Measurements from ENCODE around the gene SRL. TPM values are rescaled to one million over a fixed set of nuclear protein-coding genes. Genes with fewer than 3 reads are reported as not detected.

The SRL gene
- 100 to 1,000 TPM; 295 to 466 TPM for total RNA-seq

- Histone ChIP-seq H3K27me3 (no peaks in the 10 kb centered on the region), H3K4me1 (peaks cover 0 to 16% of the 10 kb centered on the region in 2 donors), H3K27ac (peak within 1 kb of the TSS; percentile 85 to 96), H3K9me3 (no peaks in the 10 kb centered on the region), H3K36me3 (no peaks in the 10 kb centered on the region), H3K4me3 (peak within 1 kb of the TSS; percentile 49 to 55)
- no peak for DNase-seq (ENCODE audit: low spot score)
- TF ChIP-seq CTCF (IDR thresholded peaks at IDR 0.05), result no peak
Measured at GRCh38 chr16:4241928-4242283, at the start of gene SRL. TSS of gene SRL (minus strand) at chr16:4242080. CDS start at chr16:4242067, 13 bp downstream.

- peaks cover 0 to 38% of the 10 kb centered on the region in 2 donors for H3K4me1 ChIP-seq
- peak overlapping the region in 1 of 2 donors; percentile 7 for H3K27ac ChIP-seq
- no peak for DNase-seq (ENCODE audit: low spot score)
- TF ChIP-seq CTCF (IDR thresholded peaks at IDR 0.05), result peak in 1 of 2 donors; percentile 22
- no peaks in the 10 kb centered on the region for H3K27me3 ChIP-seq
- H3K9me3 ChIP-seq, result no peaks in the 10 kb centered on the region
- H3K4me3 ChIP-seq, result no peak overlapping the region
- H3K36me3 ChIP-seq, result no peaks in the 10 kb centered on the region
Measured at GRCh38 chr16:4290236-4290830, 48.5 kb upstream of the SRL start.

GRCh38 chr16:4288148-4288921 lies 46.5 kb upstream of the SRL start:
- Histone ChIP-seq H3K9me3 (no peaks in the 10 kb centered on the region), H3K27me3 (no peaks in the 10 kb centered on the region), H3K27ac (no peak overlapping the region), H3K4me3 (peak overlapping the region in 1 of 2 donors; percentile 11), H3K36me3 (no peaks in the 10 kb centered on the region), H3K4me1 (peaks cover 0 to 26% of the 10 kb centered on the region in 2 donors)
- peak; percentile 81 for DNase-seq (ENCODE audit: low spot score)
- peak; percentile 96 to 98 for TF ChIP-seq CTCF (IDR thresholded peaks at IDR 0.05)

- TF ChIP-seq CTCF (IDR thresholded peaks at IDR 0.05), result no peak
- Histone ChIP-seq H3K4me3 (no peak overlapping the region), H3K36me3 (no peaks in the 10 kb centered on the region), H3K27me3 (no peaks in the 10 kb centered on the region), H3K27ac (no peak overlapping the region), H3K9me3 (no peaks in the 10 kb centered on the region), H3K4me1 (peaks cover 0 to 13% of the 10 kb centered on the region in 2 donors)
- no peak for DNase-seq (ENCODE audit: low spot score)
Measured at GRCh38 chr16:4285167-4285566, 43.3 kb upstream of the SRL start.

- no peak for TF ChIP-seq CTCF (IDR thresholded peaks at IDR 0.05)
- Histone ChIP-seq H3K27me3 (no peaks in the 10 kb centered on the region), H3K9me3 (no peaks in the 10 kb centered on the region), H3K27ac (no peak overlapping the region), H3K36me3 (no peaks in the 10 kb centered on the region), H3K4me1 (peaks cover 0 to 10% of the 10 kb centered on the region in 2 donors), H3K4me3 (no peak overlapping the region)
- no peak for DNase-seq (ENCODE audit: low spot score)
Measured at GRCh38 chr16:4283939-4284338, 42.1 kb upstream of the SRL start.

Data from right atrium auricular region (tissue), 2 donors.